Loucy (cell line): ENCODE measurements around the gene NUDT1.

Experiments
- H2AFZ ChIP-seq: fragments of 200-600 bp; sonication (generic); 2 replicates; pipeline ENCODE4 v1.6.0; 2016; ENCODE audit warnings: antibody characterized with exemption, mild to moderate bottlenecking, low read length, moderate library complexity
- H3F3A ChIP-seq: fragments of 200-600 bp; 2 replicates; pipeline ENCODE4 v1.6.0; 2016; ENCODE audit warnings: antibody characterized with exemption, low read depth, mild to moderate bottlenecking
- H3K27me3 ChIP-seq: fragments of 200-600 bp; sonication (generic); 2 replicates; pipeline ENCODE4 v1.6.1; 2014; ENCODE audit warnings: low read length, mild to moderate bottlenecking; ENCODE audit not compliant: insufficient read depth, poor library complexity, severe bottlenecking
- H3K36me3 ChIP-seq: fragments of 200-600 bp; sonication (generic); 2 replicates; pipeline ENCODE4 v1.6.1; 2016; ENCODE audit warnings: low read length; ENCODE audit not compliant: insufficient read depth
- H3K4me1 ChIP-seq: fragments of 200-600 bp; sonication (generic); 2 replicates; pipeline ENCODE4 v1.5.1; 2014; ENCODE audit warnings: low read length, mild to moderate bottlenecking; ENCODE audit not compliant: insufficient read depth, poor library complexity, severe bottlenecking
- H3K4me2 ChIP-seq: fragments of 200-600 bp; sonication (generic); 2 replicates; pipeline ENCODE4 v1.6.0; 2014; ENCODE audit warnings: antibody characterized with exemption, low read length, low read depth, mild to moderate bottlenecking; ENCODE audit not compliant: poor library complexity, severe bottlenecking
- H3K4me3 ChIP-seq: fragments of 200-600 bp; sonication (generic); 2 replicates; pipeline ENCODE4 v1.5.1; 2014; ENCODE audit warnings: low read length, mild to moderate bottlenecking, mixed read lengths; ENCODE audit not compliant: poor library complexity, severe bottlenecking
- H3K79me2 ChIP-seq: fragments of 200-600 bp; sonication (generic); 2 replicates; pipeline ENCODE4 v1.6.1; 2014; ENCODE audit warnings: low read length; ENCODE audit not compliant: insufficient read depth
- H3K9ac ChIP-seq: fragments of 200-600 bp; sonication (generic); 2 replicates; pipeline ENCODE4 v1.6.0; 2014; ENCODE audit warnings: mild to moderate bottlenecking, low read depth, low read length, moderate library complexity; ENCODE audit not compliant: poor library complexity, severe bottlenecking
- H3K9me2 ChIP-seq: fragments of 200-600 bp; sonication (generic); replicated peaks from 2 replicates; pipeline ENCODE4 v1.6.1; 2016; ENCODE audit warnings: low read depth, low read length, mixed read lengths
- H3K9me3 ChIP-seq: fragments of 200-600 bp; sonication (generic); 2 replicates; pipeline ENCODE4 v1.6.1; 2014; ENCODE audit warnings: mild to moderate bottlenecking, antibody characterized with exemption, low read length, low read depth; ENCODE audit not compliant: insufficient read depth
- H4K20me1 ChIP-seq: fragments of 200-600 bp; sonication (generic); 2 replicates; pipeline ENCODE4 v1.6.0; 2014; ENCODE audit warnings: antibody characterized with exemption, low read length, mild to moderate bottlenecking; ENCODE audit not compliant: insufficient read depth, poor library complexity, severe bottlenecking
- EZH2phosphoT487 ChIP-seq: fragments of 200-600 bp; IDR thresholded peaks from 2 replicates; pipeline ENCODE4 v1.6.1; 2018; ENCODE audit warnings: antibody characterized with exemption, mild to moderate bottlenecking, moderate library complexity, borderline replicate concordance
- TF ChIP-seq, protein P1 (sequence below): fragments of 200-600 bp; sonication (generic); conservative IDR thresholded peaks from 2 replicates; pipeline ENCODE4 v1.5.1; 2014; ENCODE audit warnings: mild to moderate bottlenecking, antibody characterized with exemption, low read length

The NUDT1 gene

DNA sequence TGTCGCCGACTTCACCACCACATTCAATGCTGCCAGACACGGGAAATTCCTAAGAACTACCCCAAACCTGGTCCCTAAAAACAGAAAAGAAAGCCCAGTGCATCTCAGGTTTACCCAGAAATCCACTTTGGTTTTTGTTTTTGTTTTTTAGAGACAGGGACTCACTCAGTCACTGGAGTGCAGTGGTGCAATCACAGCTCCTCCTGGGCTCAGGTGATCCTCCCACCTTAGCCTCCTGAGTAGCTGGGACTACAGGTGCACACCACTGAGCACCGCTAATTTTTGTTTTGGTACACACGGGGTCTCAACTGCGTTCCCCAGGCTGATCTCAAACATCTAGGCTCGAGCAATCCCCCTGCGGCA is 32.1 kb upstream of the NUDT1 start:
- H3F3A ChIP-seq: no peaks in the 10 kb centered on the region
- H3K9ac ChIP-seq: no peak overlapping the region
- H3K36me3 ChIP-seq: peaks cover 76% of the 10 kb centered on the region; the same call in 1 of the 2 replicates
- H3K4me3 ChIP-seq: no peak overlapping the region
- no peaks in the 10 kb centered on the region for H4K20me1 ChIP-seq
- no peak overlapping the region for H3K4me2 ChIP-seq
- no peak overlapping the region for H2AFZ ChIP-seq
- no peaks in the 10 kb centered on the region for H3K27me3 ChIP-seq
- TF ChIP-seq, protein P1, sequence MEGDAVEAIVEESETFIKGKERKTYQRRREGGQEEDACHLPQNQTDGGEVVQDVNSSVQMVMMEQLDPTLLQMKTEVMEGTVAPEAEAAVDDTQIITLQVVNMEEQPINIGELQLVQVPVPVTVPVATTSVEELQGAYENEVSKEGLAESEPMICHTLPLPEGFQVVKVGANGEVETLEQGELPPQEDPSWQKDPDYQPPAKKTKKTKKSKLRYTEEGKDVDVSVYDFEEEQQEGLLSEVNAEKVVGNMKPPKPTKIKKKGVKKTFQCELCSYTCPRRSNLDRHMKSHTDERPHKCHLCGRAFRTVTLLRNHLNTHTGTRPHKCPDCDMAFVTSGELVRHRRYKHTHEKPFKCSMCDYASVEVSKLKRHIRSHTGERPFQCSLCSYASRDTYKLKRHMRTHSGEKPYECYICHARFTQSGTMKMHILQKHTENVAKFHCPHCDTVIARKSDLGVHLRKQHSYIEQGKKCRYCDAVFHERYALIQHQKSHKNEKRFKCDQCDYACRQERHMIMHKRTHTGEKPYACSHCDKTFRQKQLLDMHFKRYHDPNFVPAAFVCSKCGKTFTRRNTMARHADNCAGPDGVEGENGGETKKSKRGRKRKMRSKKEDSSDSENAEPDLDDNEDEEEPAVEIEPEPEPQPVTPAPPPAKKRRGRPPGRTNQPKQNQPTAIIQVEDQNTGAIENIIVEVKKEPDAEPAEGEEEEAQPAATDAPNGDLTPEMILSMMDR: no peak
- TF ChIP-seq EZH2phosphoT487: no peak
- H3K9me3 ChIP-seq: no peaks in the 10 kb centered on the region
- H3K79me2 ChIP-seq: peaks cover 5% of the 10 kb centered on the region; the same call in 1 of the 2 replicates
- H3K9me2 ChIP-seq: no peaks in the 10 kb centered on the region
- peaks cover 11% of the 10 kb centered on the region for H3K4me1 ChIP-seq

- Histone ChIP-seq H3K4me3 (no peak overlapping the region), H4K20me1 (no peaks in the 10 kb centered on the region), H3K79me2 (peaks cover 5% of the 10 kb centered on the region; the same call in 1 of the 2 replicates), H3K36me3 (peaks cover 74% of the 10 kb centered on the region; the same call in 1 of the 2 replicates), H3K27me3 (no peaks in the 10 kb centered on the region), H3K4me2 (no peak overlapping the region), H3K9ac (no peak overlapping the region), H2AFZ (no peak overlapping the region), H3K9me3 (no peaks in the 10 kb centered on the region), H3K9me2 (no peaks in the 10 kb centered on the region), H3K4me1 (peaks cover 17% of the 10 kb centered on the region), H3F3A (no peaks in the 10 kb centered on the region)
- TF ChIP-seq EZH2phosphoT487: no peak
- TF ChIP-seq, protein P1: no peak
Measured at GRCh38 chr7:2210551-2211258, 31.3 kb upstream of the NUDT1 start.

- Histone ChIP-seq H3K79me2 (peaks cover 5% of the 10 kb centered on the region; the same call in 1 of the 2 replicates), H3K9ac (no peak overlapping the region), H3K9me3 (no peaks in the 10 kb centered on the region), H3K4me3 (no peak overlapping the region), H2AFZ (no peak overlapping the region), H4K20me1 (no peaks in the 10 kb centered on the region), H3K27me3 (no peaks in the 10 kb centered on the region), H3F3A (no peaks in the 10 kb centered on the region), H3K36me3 (peaks cover 77% of the 10 kb centered on the region; the same call in 1 of the 2 replicates), H3K4me2 (no peak overlapping the region), H3K9me2 (no peaks in the 10 kb centered on the region), H3K4me1 (peaks cover 17% of the 10 kb centered on the region)
- TF ChIP-seq, protein P1: no peak
- TF ChIP-seq EZH2phosphoT487: no peak
Measured at GRCh38 chr7:2211259-2211880, 30.7 kb upstream of the NUDT1 start.
